Loucy (cell line): ENCODE data around the gene CSAD.

Experiments
- H2AFZ ChIP-seq: fragments of 200-600 bp; sonication (generic); 2 replicates; pipeline ENCODE4 v1.6.0; 2016; ENCODE audit warnings: antibody characterized with exemption, mild to moderate bottlenecking, low read length, moderate library complexity
- H3F3A ChIP-seq: fragments of 200-600 bp; 2 replicates; pipeline ENCODE4 v1.6.0; 2016; ENCODE audit warnings: antibody characterized with exemption, low read depth, mild to moderate bottlenecking
- H3K27me3 ChIP-seq: fragments of 200-600 bp; sonication (generic); 2 replicates; pipeline ENCODE4 v1.6.1; 2014; ENCODE audit warnings: low read length, mild to moderate bottlenecking; ENCODE audit not compliant: insufficient read depth, poor library complexity, severe bottlenecking
- H3K36me3 ChIP-seq: fragments of 200-600 bp; sonication (generic); 2 replicates; pipeline ENCODE4 v1.6.1; 2016; ENCODE audit warnings: low read length; ENCODE audit not compliant: insufficient read depth
- H3K4me1 ChIP-seq: fragments of 200-600 bp; sonication (generic); 2 replicates; pipeline ENCODE4 v1.5.1; 2014; ENCODE audit warnings: low read length, mild to moderate bottlenecking; ENCODE audit not compliant: insufficient read depth, poor library complexity, severe bottlenecking
- H3K4me2 ChIP-seq: fragments of 200-600 bp; sonication (generic); 2 replicates; pipeline ENCODE4 v1.6.0; 2014; ENCODE audit warnings: antibody characterized with exemption, low read length, low read depth, mild to moderate bottlenecking; ENCODE audit not compliant: poor library complexity, severe bottlenecking
- H3K4me3 ChIP-seq: fragments of 200-600 bp; sonication (generic); 2 replicates; pipeline ENCODE4 v1.5.1; 2014; ENCODE audit warnings: low read length, mild to moderate bottlenecking, mixed read lengths; ENCODE audit not compliant: poor library complexity, severe bottlenecking
- H3K79me2 ChIP-seq: fragments of 200-600 bp; sonication (generic); 2 replicates; pipeline ENCODE4 v1.6.1; 2014; ENCODE audit warnings: low read length; ENCODE audit not compliant: insufficient read depth
- H3K9ac ChIP-seq: fragments of 200-600 bp; sonication (generic); 2 replicates; pipeline ENCODE4 v1.6.0; 2014; ENCODE audit warnings: mild to moderate bottlenecking, low read depth, low read length, moderate library complexity; ENCODE audit not compliant: poor library complexity, severe bottlenecking
- H3K9me2 ChIP-seq: fragments of 200-600 bp; sonication (generic); replicated peaks from 2 replicates; pipeline ENCODE4 v1.6.1; 2016; ENCODE audit warnings: low read depth, low read length, mixed read lengths
- H3K9me3 ChIP-seq: fragments of 200-600 bp; sonication (generic); 2 replicates; pipeline ENCODE4 v1.6.1; 2014; ENCODE audit warnings: mild to moderate bottlenecking, antibody characterized with exemption, low read length, low read depth; ENCODE audit not compliant: insufficient read depth
- H4K20me1 ChIP-seq: fragments of 200-600 bp; sonication (generic); 2 replicates; pipeline ENCODE4 v1.6.0; 2014; ENCODE audit warnings: antibody characterized with exemption, low read length, mild to moderate bottlenecking; ENCODE audit not compliant: insufficient read depth, poor library complexity, severe bottlenecking
- CTCF ChIP-seq: fragments of 200-600 bp; sonication (generic); conservative IDR thresholded peaks from 2 replicates; pipeline ENCODE4 v1.5.1; 2014; ENCODE audit warnings: mild to moderate bottlenecking, antibody characterized with exemption, low read length
- EZH2phosphoT487 ChIP-seq: fragments of 200-600 bp; IDR thresholded peaks from 2 replicates; pipeline ENCODE4 v1.6.1; 2018; ENCODE audit warnings: antibody characterized with exemption, mild to moderate bottlenecking, moderate library complexity, borderline replicate concordance

The CSAD gene

GRCh38 chr12:53145383-53146260, 35.1 kb downstream of the CSAD start:
- Histone ChIP-seq H3K9me2 (no peaks in the 10 kb centered on the region), H3F3A (no peaks in the 10 kb centered on the region), H3K9me3 (no peaks in the 10 kb centered on the region), H3K9ac (no peak overlapping the region), H3K4me2 (no peak overlapping the region), H3K27me3 (no peaks in the 10 kb centered on the region), H4K20me1 (no peaks in the 10 kb centered on the region), H3K4me1 (no peaks in the 10 kb centered on the region), H3K79me2 (no peaks in the 10 kb centered on the region), H2AFZ (no peak overlapping the region; the same call in 1 of the 2 replicates), H3K4me3 (no peak overlapping the region), H3K36me3 (no peaks in the 10 kb centered on the region)
- TF ChIP-seq CTCF = no peak
- TF ChIP-seq EZH2phosphoT487 = no peak

GRCh38 chr12:53143355-53143754, 37.4 kb downstream of the CSAD start:
- H3K4me2 ChIP-seq = no peak overlapping the region
- no peak overlapping the region for H3K4me3 ChIP-seq
- no peaks in the 10 kb centered on the region for H3K79me2 ChIP-seq
- no peaks in the 10 kb centered on the region for H3K9me2 ChIP-seq
- H3K27me3 ChIP-seq = no peaks in the 10 kb centered on the region
- H2AFZ ChIP-seq = no peak overlapping the region
- H3K9ac ChIP-seq = no peak overlapping the region
- no peaks in the 10 kb centered on the region for H3K36me3 ChIP-seq
- peaks cover 9% of the 10 kb centered on the region; the same call in 1 of the 2 replicates for H3K9me3 ChIP-seq
- no peaks in the 10 kb centered on the region for H3K4me1 ChIP-seq
- no peaks in the 10 kb centered on the region for H3F3A ChIP-seq
- H4K20me1 ChIP-seq = no peaks in the 10 kb centered on the region
- TF ChIP-seq CTCF (no peak), EZH2phosphoT487 (no peak)

- TF ChIP-seq CTCF = no peak
- TF ChIP-seq EZH2phosphoT487 = no peak
- Histone ChIP-seq H3K4me2 (no peak overlapping the region), H3K27me3 (no peaks in the 10 kb centered on the region), H3K9me3 (peaks cover 1% of the 10 kb centered on the region; the same call in 1 of the 2 replicates), H3K4me1 (no peaks in the 10 kb centered on the region), H3K79me2 (no peaks in the 10 kb centered on the region), H3K9me2 (no peaks in the 10 kb centered on the region), H3F3A (no peaks in the 10 kb centered on the region), H3K36me3 (no peaks in the 10 kb centered on the region), H3K9ac (no peak overlapping the region), H3K4me3 (no peak overlapping the region), H4K20me1 (no peaks in the 10 kb centered on the region), H2AFZ (no peak overlapping the region)
Observed at GRCh38 chr12:53133722-53134121, 47.0 kb downstream of the CSAD start.
